H9 (cell line): ENCODE results near the gene ACSL6. TPM values are rescaled to one million over a fixed set of nuclear protein-coding genes. Genes with fewer than 3 reads are reported as not detected.

Experiments
- DNase-seq: peaks from one replicate; pipeline ENCODE4 v3.0.0-alpha.2; 2017
- H2AFZ ChIP-seq: one replicate; pipeline ENCODE4 v1.6.1; 2013; ENCODE audit warnings: mild to moderate bottlenecking, low read length, control low read depth, moderate library complexity
- H2AK5ac ChIP-seq: 2 replicates; pipeline ENCODE4 v1.6.1; 2013; ENCODE audit warnings: low read length, control low read depth, mixed read lengths; ENCODE audit not compliant: insufficient read length
- H2BK120ac ChIP-seq: one replicate; pipeline ENCODE4 v1.6.1; 2013; ENCODE audit warnings: low read depth, mild to moderate bottlenecking, low read length, control low read depth, inconsistent platforms; ENCODE audit not compliant: poor library complexity, severe bottlenecking
- H2BK12ac ChIP-seq: 2 replicates; pipeline ENCODE4 v1.6.1; 2013; ENCODE audit warnings: low read length, control low read depth, mixed read lengths, low read depth; ENCODE audit not compliant: insufficient read length
- H2BK15ac ChIP-seq: 2 replicates; pipeline ENCODE4 v1.6.1; 2013; ENCODE audit warnings: low read depth, low read length, control low read depth
- H2BK20ac ChIP-seq: one replicate; pipeline ENCODE4 v1.6.1; 2013; ENCODE audit warnings: low read depth, mild to moderate bottlenecking, low read length, control low read depth, inconsistent platforms; ENCODE audit not compliant: poor library complexity, severe bottlenecking
- H2BK5ac ChIP-seq: 2 replicates; pipeline ENCODE4 v1.6.1; 2013; ENCODE audit warnings: low read length, control low read depth, mixed read lengths; ENCODE audit not compliant: insufficient read length
- H3K14ac ChIP-seq: 2 replicates; pipeline ENCODE4 v1.6.1; 2013; ENCODE audit warnings: low read length, control low read depth; ENCODE audit not compliant: insufficient read depth
- H3K18ac ChIP-seq: 2 replicates; pipeline ENCODE4 v1.6.1; 2013; ENCODE audit warnings: low read depth, mild to moderate bottlenecking, mixed read lengths, low read length, control low read depth; ENCODE audit not compliant: insufficient read length
- H3K23ac ChIP-seq: 2 replicates; pipeline ENCODE4 v1.6.1; 2013; ENCODE audit warnings: low read length, control low read depth, mixed read lengths, low read depth; ENCODE audit not compliant: insufficient read length
- H3K23me2 ChIP-seq: 2 replicates; pipeline ENCODE4 v1.6.1; 2013; ENCODE audit warnings: low read depth, mild to moderate bottlenecking, mixed read lengths, low read length, control low read depth; ENCODE audit not compliant: insufficient read length, poor library complexity, severe bottlenecking
- H3K27ac ChIP-seq: 2 replicates; pipeline ENCODE4 v1.5.1; 2013; ENCODE audit warnings: low read length, control low read depth, mixed read lengths, low read depth; ENCODE audit not compliant: insufficient read length
- H3K27me3 ChIP-seq: 2 replicates; pipeline ENCODE4 v1.6.1; 2013; ENCODE audit warnings: low read length, control low read depth, inconsistent platforms; ENCODE audit not compliant: insufficient read depth
- H3K4ac ChIP-seq: 2 replicates; pipeline ENCODE4 v1.6.1; 2013; ENCODE audit warnings: low read depth, mild to moderate bottlenecking, control low read depth, inconsistent platforms, low read length, moderate library complexity
- H3K4me1 ChIP-seq: 2 replicates; pipeline ENCODE4 v1.6.1; 2013; ENCODE audit warnings: low read length, control low read depth, inconsistent platforms; ENCODE audit not compliant: insufficient read depth
- H3K4me2 ChIP-seq: 2 replicates; pipeline ENCODE4 v1.6.1; 2013; ENCODE audit warnings: low read length, control low read depth, mixed read lengths; ENCODE audit not compliant: insufficient read length, insufficient read depth
- H3K56ac ChIP-seq: 2 replicates; pipeline ENCODE4 v1.6.1; 2013; ENCODE audit warnings: low read depth, mild to moderate bottlenecking, mixed read lengths, low read length, control low read depth; ENCODE audit not compliant: insufficient read length
- H3K79me1 ChIP-seq: 2 replicates; pipeline ENCODE4 v1.6.1; 2013; ENCODE audit warnings: low read depth, mild to moderate bottlenecking, moderate library complexity, low read length, control low read depth, inconsistent platforms; ENCODE audit not compliant: insufficient read depth, poor library complexity, severe bottlenecking
- H3K79me2 ChIP-seq: 2 replicates; pipeline ENCODE4 v1.6.1; 2013; ENCODE audit warnings: low read length, control low read depth, inconsistent platforms; ENCODE audit not compliant: insufficient read depth
- H3K9ac ChIP-seq: 2 replicates; pipeline ENCODE4 v1.6.1; 2013; ENCODE audit warnings: low read length, control low read depth, mixed read lengths; ENCODE audit not compliant: insufficient read length; ENCODE audit errors: extremely low read depth
- H3K9me3 ChIP-seq: one replicate; pipeline ENCODE4 v1.6.1; 2013; ENCODE audit warnings: low read depth, low read length, inconsistent platforms; ENCODE audit not compliant: control insufficient read depth
- H3T11ph ChIP-seq: one replicate; pipeline ENCODE4 v1.6.1; 2013; ENCODE audit warnings: mild to moderate bottlenecking, low read length, control low read depth, inconsistent platforms
- H4K20me1 ChIP-seq: one replicate; pipeline ENCODE4 v1.6.1; 2013; ENCODE audit not compliant: control insufficient read depth, insufficient read length, insufficient read depth
- H4K5ac ChIP-seq: 2 replicates; pipeline ENCODE4 v1.6.1; 2013; ENCODE audit warnings: low read depth, mild to moderate bottlenecking, mixed read lengths, low read length, control low read depth; ENCODE audit not compliant: insufficient read length
- H4K8ac ChIP-seq: replicated peaks from 2 replicates; pipeline ENCODE4 v1.6.1; 2013; ENCODE audit warnings: low read length, control low read depth, mixed read lengths, low read depth; ENCODE audit not compliant: insufficient read length
- H4K91ac ChIP-seq: 2 replicates; pipeline ENCODE4 v1.6.1; 2013; ENCODE audit warnings: low read depth, mild to moderate bottlenecking, moderate library complexity, mixed read lengths, low read length, control low read depth; ENCODE audit not compliant: insufficient read length
- H3K27ac Mint-ChIP-seq, 3 experiments: 2 replicates in 2 of 3; 3 replicates in 1 of 3; pipeline ENCODE4 v1.8.0; 2020 to 2021; ENCODE audit warnings: mixed read lengths in 3 of 3, mild to moderate bottlenecking in 1 of 3, moderate library complexity in 1 of 3
- H3K27me3 Mint-ChIP-seq: 2 replicates; pipeline ENCODE4 v1.8.0; 2021; ENCODE audit warnings: low read depth, mild to moderate bottlenecking, moderate library complexity, mixed read lengths
- H3K36me3 Mint-ChIP-seq, 3 experiments: 2 replicates in 2 of 3; 3 replicates in 1 of 3; pipeline ENCODE4 v1.8.0; 2020 to 2021; ENCODE audit warnings: low read depth in 3 of 3, mixed read lengths in 3 of 3; ENCODE audit not compliant: insufficient read depth in 1 of 3
- H3K4me1 Mint-ChIP-seq, 2 experiments: 2 replicates each; pipeline ENCODE4 v1.8.0; 2020; ENCODE audit warnings: mixed read lengths in 2 of 2
- H3K4me3 Mint-ChIP-seq, 2 experiments: 2 replicates in 1 of 2; 3 replicates in 1 of 2; pipeline ENCODE4 v1.8.0; 2020 to 2021; ENCODE audit warnings: mild to moderate bottlenecking in 2 of 2, mixed read lengths in 2 of 2, moderate library complexity in 1 of 2
- H3K9me3 Mint-ChIP-seq, 2 experiments: 2 replicates in 1 of 2; 3 replicates in 1 of 2; pipeline ENCODE4 v1.8.0; 2020; ENCODE audit warnings: mild to moderate bottlenecking in 2 of 2, mixed read lengths in 2 of 2, moderate library complexity in 1 of 2
- CTCF ChIP-seq: fragments of 200-600 bp; sonication (generic); conservative IDR thresholded peaks from 3 replicates; pipeline ENCODE4 v1.8.0; 2021; ENCODE audit warnings: antibody characterized with exemption, mild to moderate bottlenecking
- WGBS: extraction: QIAGEN DNeasy Blood & Tissue Kit; methylation state at CpG from one replicate; pipeline ENCODE4 v1.1.7; 2013; ENCODE audit warnings: missing lambda C conversion rate, low lambda C conversion rate, mixed read lengths; ENCODE audit not compliant: insufficient read length; ENCODE audit errors: extremely low coverage; 5-methylcytosine and 5-hydroxymethylcytosine counted together
- total RNA-seq: library from RNA; stranded (reverse); gene quantifications from 2 replicates; pipeline ENCODE4 v1.2.1, GENCODE V29; 2021

ACSL6 gene
- total RNA-seq, 1 experiment from 2014 or later = 1.6 TPM

DNA sequence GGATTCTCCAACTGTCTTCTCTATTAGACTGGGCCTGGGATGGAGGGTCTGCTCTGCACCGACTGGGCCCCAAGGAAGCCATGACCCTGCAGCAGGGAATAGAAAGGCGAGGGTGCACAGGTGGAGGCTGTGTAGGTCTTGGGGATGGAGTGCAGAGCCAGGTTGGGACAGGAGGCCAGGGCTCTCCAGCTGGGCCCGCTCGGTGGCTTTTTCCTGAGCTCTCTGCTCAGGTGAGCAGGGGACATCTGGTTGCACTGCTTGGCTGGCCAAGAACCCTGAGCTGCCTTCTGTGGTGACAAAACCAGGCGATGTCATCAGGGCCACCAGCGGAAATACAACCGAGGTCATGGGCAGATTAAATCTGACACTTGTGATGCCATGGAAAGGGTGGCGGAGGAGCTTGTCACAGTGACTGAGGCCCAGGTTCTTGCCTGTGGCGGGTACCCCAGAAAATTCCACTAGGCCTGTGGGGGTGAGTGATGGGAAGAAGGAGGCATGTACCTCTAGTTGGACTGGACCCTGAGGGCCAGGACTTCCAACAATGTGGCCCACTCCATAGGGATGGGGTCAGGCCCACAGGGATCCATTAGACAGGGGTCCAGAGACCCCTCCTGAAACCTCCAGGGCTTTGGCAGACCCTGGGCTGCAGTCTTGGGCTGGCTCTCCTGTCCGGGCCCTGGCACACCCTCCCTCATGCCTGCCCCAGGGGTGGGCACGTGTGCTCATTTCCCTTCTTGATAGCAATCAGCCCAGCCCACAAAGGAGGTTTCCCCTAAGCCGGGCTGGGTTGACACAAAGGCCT, 44.6 kb upstream of the ACSL6 start:
- Histone ChIP-seq H2BK15ac (no peak overlapping the region), H2BK5ac (no peak overlapping the region), H3K4me2 (no peak overlapping the region), H3K27me3 (no peaks in the 10 kb centered on the region), H3K9ac (no peak overlapping the region), H3K4me1 (no peaks in the 10 kb centered on the region), H3K4ac (no peak overlapping the region), H3K18ac (no peak overlapping the region), H3K14ac (no peak overlapping the region), H2BK12ac (no peak overlapping the region), H2AK5ac (no peak overlapping the region), H3K23me2 (no peaks in the 10 kb centered on the region), H4K20me1 (no peaks in the 10 kb centered on the region), H4K91ac (no peak overlapping the region), H3K23ac (no peak overlapping the region), H3K79me1 (no peaks in the 10 kb centered on the region), H2AFZ (no peak overlapping the region), H2BK120ac (no peak overlapping the region), H3K9me3 (no peaks in the 10 kb centered on the region), H4K5ac (no peak overlapping the region), H3T11ph (no peak overlapping the region), H3K79me2 (no peaks in the 10 kb centered on the region), H2BK20ac (no peak overlapping the region), H3K56ac (no peak overlapping the region), H4K8ac (no peak overlapping the region), H3K27ac (no peak overlapping the region)
- WGBS = no CpG with 5 or more reads among the region's 12 CpGs
- Mint-ChIP-seq H3K4me1 (peaks cover 5 to 10% of the 10 kb centered on the region in 2 experiments; a peak in 2 of 4 replicates), H3K9me3 (no peaks in the 10 kb centered on the region), H3K27me3 (peaks cover 3% of the 10 kb centered on the region), H3K27ac (no peak overlapping the region), H3K36me3 (no peaks in the 10 kb centered on the region), H3K4me3 (no peak overlapping the region)
- TF ChIP-seq CTCF = no peak
- DNase-seq = peak; percentile 17
